ENCODE measurements around the gene ATXN2L.

DNA sequence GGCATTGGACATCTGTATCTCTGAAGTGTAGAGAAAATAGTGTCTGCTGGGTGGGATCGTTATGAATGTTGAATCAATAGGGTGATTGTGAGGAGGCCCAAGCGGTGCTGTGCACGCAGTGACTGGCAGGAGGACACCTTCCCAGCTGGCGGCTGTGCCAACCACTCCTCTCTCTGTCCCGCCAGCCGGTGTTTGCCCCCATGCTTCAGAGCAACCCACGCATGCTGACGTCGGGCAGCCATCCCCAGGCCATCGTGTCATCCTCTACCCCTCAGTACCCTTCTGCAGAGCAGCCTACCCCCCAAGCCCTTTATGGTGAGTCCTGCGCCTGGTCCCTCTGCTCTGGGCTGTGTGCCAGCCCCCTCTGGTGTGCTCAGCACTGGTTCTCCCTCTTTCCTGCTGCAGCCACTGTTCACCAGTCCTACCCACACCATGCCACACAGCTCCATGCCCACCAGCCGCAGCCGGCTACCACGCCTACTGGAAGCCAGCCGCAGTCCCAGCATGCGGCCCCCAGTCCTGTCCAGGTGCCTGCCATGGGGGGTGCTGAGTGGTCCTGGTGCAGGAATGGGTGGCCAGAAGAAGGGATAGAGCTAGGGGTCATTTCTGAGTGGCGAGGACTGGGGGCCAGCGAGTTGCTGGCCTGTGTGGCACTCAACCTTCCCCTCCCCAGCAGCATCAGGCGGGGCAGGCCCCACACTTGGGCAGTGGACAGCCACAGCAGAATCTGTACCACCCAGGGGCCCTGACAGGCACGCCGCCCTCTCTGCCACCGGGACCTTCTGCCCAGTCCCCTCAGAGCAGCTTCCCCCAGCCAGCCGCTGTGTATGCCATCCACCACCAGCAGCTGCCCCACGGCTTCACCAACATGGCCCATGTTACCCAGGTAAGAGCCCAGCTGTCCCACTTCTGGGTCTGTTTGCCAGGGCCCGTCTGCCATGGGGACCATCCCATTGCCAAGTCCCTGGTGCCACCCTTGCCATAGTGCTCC, 12.4 kb downstream of the ATXN2L start:
- no peak for TF ChIP-seq POLR2AphosphoS5 (IDR thresholded peaks at IDR 0.05)
- TF ChIP-seq, protein P1, sequence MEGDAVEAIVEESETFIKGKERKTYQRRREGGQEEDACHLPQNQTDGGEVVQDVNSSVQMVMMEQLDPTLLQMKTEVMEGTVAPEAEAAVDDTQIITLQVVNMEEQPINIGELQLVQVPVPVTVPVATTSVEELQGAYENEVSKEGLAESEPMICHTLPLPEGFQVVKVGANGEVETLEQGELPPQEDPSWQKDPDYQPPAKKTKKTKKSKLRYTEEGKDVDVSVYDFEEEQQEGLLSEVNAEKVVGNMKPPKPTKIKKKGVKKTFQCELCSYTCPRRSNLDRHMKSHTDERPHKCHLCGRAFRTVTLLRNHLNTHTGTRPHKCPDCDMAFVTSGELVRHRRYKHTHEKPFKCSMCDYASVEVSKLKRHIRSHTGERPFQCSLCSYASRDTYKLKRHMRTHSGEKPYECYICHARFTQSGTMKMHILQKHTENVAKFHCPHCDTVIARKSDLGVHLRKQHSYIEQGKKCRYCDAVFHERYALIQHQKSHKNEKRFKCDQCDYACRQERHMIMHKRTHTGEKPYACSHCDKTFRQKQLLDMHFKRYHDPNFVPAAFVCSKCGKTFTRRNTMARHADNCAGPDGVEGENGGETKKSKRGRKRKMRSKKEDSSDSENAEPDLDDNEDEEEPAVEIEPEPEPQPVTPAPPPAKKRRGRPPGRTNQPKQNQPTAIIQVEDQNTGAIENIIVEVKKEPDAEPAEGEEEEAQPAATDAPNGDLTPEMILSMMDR (IDR thresholded peaks at IDR 0.05): no peak

Data from breast epithelium (tissue), 3 donors.